Fibroblast of lung (primary cell): ENCODE results near the gene ZBTB16. TPM values are rescaled to one million over a fixed set of nuclear protein-coding genes. Genes with fewer than 3 reads are reported as not detected.

ENCODE experiments used
- DNase-seq, 2 donors: peaks; one replicate each; pipeline versions ENCODE4 v3.0.0 to v3.0.0-alpha.2; 2010; ENCODE audit warnings: low read depth in 2 of 2
- H2AFZ ChIP-seq: 2 replicates; pipeline ENCODE4 v1.5.1; 2012; ENCODE audit warnings: low read length, control low read depth, inconsistent platforms
- H3K27ac ChIP-seq: 2 replicates; pipeline ENCODE4 v1.5.1; 2011; ENCODE audit warnings: low read length, control low read depth; ENCODE audit not compliant: insufficient read depth
- H3K27me3 ChIP-seq: 2 replicates; pipeline ENCODE4 v1.5.1; 2011; ENCODE audit warnings: mild to moderate bottlenecking, low read length; ENCODE audit not compliant: control insufficient read depth, insufficient read depth
- H3K36me3 ChIP-seq: 2 replicates; pipeline ENCODE4 v1.5.1; 2011; ENCODE audit warnings: low read length; ENCODE audit not compliant: control insufficient read depth, insufficient read depth
- H3K4me1 ChIP-seq: 2 replicates; pipeline ENCODE4 v1.5.1; 2011; ENCODE audit warnings: low read length; ENCODE audit not compliant: control insufficient read depth, insufficient read depth; ENCODE audit errors: extremely low read depth
- H3K4me2 ChIP-seq: 2 replicates; pipeline ENCODE4 v1.5.1; 2011; ENCODE audit warnings: low read length, control low read depth; ENCODE audit not compliant: insufficient read depth; ENCODE audit errors: extremely low read depth
- H3K4me3 ChIP-seq, 4 experiments: fragments of 200-600 bp in 1 of 4; sonication (generic) in 1 of 4; replicated peaks in 1 of 4; 2 replicates each; pipeline ENCODE4 v1.5.1; 2011 to 2016; ENCODE audit warnings: low read length in 4 of 4, low read depth in 3 of 4, mild to moderate bottlenecking in 3 of 4, control low read depth in 2 of 4, inconsistent platforms in 1 of 4, mixed read lengths in 1 of 4; ENCODE audit not compliant: insufficient read depth in 1 of 4; ENCODE audit errors: control extremely low read depth in 1 of 4
- H3K79me2 ChIP-seq: 2 replicates; pipeline ENCODE4 v1.5.1; 2012; ENCODE audit warnings: mild to moderate bottlenecking, low read length, inconsistent platforms; ENCODE audit not compliant: control insufficient read depth, insufficient read depth
- H3K9ac ChIP-seq: 2 replicates; pipeline ENCODE4 v1.5.1; 2011; ENCODE audit warnings: mild to moderate bottlenecking, low read length, control low read depth; ENCODE audit not compliant: insufficient read depth
- H3K9me3 ChIP-seq: 2 replicates; pipeline ENCODE4 v1.5.1; 2012; ENCODE audit warnings: low read depth, low read length; ENCODE audit not compliant: control insufficient read depth, insufficient read depth
- H4K20me1 ChIP-seq: 2 replicates; pipeline ENCODE4 v1.5.1; 2011; ENCODE audit warnings: low read length; ENCODE audit not compliant: control insufficient read depth, insufficient read depth; ENCODE audit errors: extremely low read depth
- CTCF ChIP-seq, 2 donors: IDR thresholded peaks in 1 of 2; conservative IDR thresholded peaks in 1 of 2; 1 replicate in 1 of 2; 2 replicates in 1 of 2; pipeline ENCODE4 v1.5.1; 2011 to 2012; ENCODE audit warnings: low read length in 2 of 2, control low read depth in 1 of 2, inconsistent platforms in 1 of 2, low read depth in 1 of 2, mild to moderate bottlenecking in 1 of 2
- EZH2 ChIP-seq: IDR thresholded peaks from 2 replicates; pipeline ENCODE4 v1.5.1; 2012; ENCODE audit warnings: low read length, control low read depth, mild to moderate bottlenecking; ENCODE audit errors: missing control alignments
- polyA plus RNA-seq, 2 donors: library from polyadenylated mRNA; depleted of rRNA in 1 of 2; stranded (reverse) in 1 of 2; unstranded in 1 of 2; fragments of >200 nt; gene quantifications; 2 replicates each; pipeline ENCODE4 v1.2.1, GENCODE V29; 2011 to 2012; ENCODE audit warnings: missing spikeins in 1 of 2
- total RNA-seq: library from RNA; depleted of rRNA; stranded (reverse); fragments of >200 nt; gene quantifications from 2 replicates; pipeline ENCODE4 v1.2.1, GENCODE V29; 2014

Gene ZBTB16
- total and polyA plus RNA-seq, 2 donors (not counting 1 experiment from before 2014, with no cell fraction given) = not detected

GRCh38 chr11:114137838-114138237 lies 78.3 kb downstream of the ZBTB16 start:
- Histone ChIP-seq H3K27ac (no peak overlapping the region), H3K4me3 (no peak overlapping the region), H3K4me1 (no peaks in the 10 kb centered on the region), H3K79me2 (no peaks in the 10 kb centered on the region), H3K9ac (no peak overlapping the region), H2AFZ (no peak overlapping the region), H3K36me3 (no peaks in the 10 kb centered on the region), H3K4me2 (no peak overlapping the region), H4K20me1 (no peaks in the 10 kb centered on the region), H3K27me3 (no peaks in the 10 kb centered on the region), H3K9me3 (no peaks in the 10 kb centered on the region)
- TF ChIP-seq EZH2 = no peak
- no peak for TF ChIP-seq CTCF (conservative IDR thresholded peaks at IDR 0.05 in 1 of 2, IDR thresholded peaks at IDR 0.05 in 1 of 2; ENCODE audit: low read depth in 1 of 2, low read length in 2 of 2)
- no peak for DNase-seq

- TF ChIP-seq CTCF (conservative IDR thresholded peaks at IDR 0.05 in 1 of 2, IDR thresholded peaks at IDR 0.05 in 1 of 2; ENCODE audit: low read depth in 1 of 2, low read length in 2 of 2) (no peak), EZH2 (no peak)
- Histone ChIP-seq H3K4me3 (no peak overlapping the region), H3K36me3 (no peaks in the 10 kb centered on the region), H3K27me3 (no peaks in the 10 kb centered on the region), H3K4me2 (no peak overlapping the region), H3K4me1 (no peaks in the 10 kb centered on the region), H3K9me3 (no peaks in the 10 kb centered on the region), H3K9ac (no peak overlapping the region), H2AFZ (no peak overlapping the region), H3K27ac (no peak overlapping the region), H3K79me2 (no peaks in the 10 kb centered on the region), H4K20me1 (no peaks in the 10 kb centered on the region)
- no peak for DNase-seq
Measured at GRCh38 chr11:114138411-114138810, 78.9 kb downstream of the ZBTB16 start.

GRCh38 chr11:114140826-114141225 lies 81.3 kb downstream of the ZBTB16 start:
- H3K27ac ChIP-seq = no peak overlapping the region
- H2AFZ ChIP-seq = no peak overlapping the region
- no peaks in the 10 kb centered on the region for H3K9me3 ChIP-seq
- H3K9ac ChIP-seq = no peak overlapping the region
- H3K4me1 ChIP-seq = no peaks in the 10 kb centered on the region
- no peaks in the 10 kb centered on the region for H3K36me3 ChIP-seq
- no peak for DNase-seq
- no peaks in the 10 kb centered on the region for H3K27me3 ChIP-seq
- no peak overlapping the region for H3K4me2 ChIP-seq
- H3K4me3 ChIP-seq = no peak overlapping the region
- H3K79me2 ChIP-seq = no peaks in the 10 kb centered on the region
- no peaks in the 10 kb centered on the region for H4K20me1 ChIP-seq
- TF ChIP-seq CTCF (conservative IDR thresholded peaks at IDR 0.05 in 1 of 2, IDR thresholded peaks at IDR 0.05 in 1 of 2; ENCODE audit: low read depth in 1 of 2, low read length in 2 of 2) = no peak
- TF ChIP-seq EZH2 = no peak
